ENCODE data around the gene MACROD2. TPM values are rescaled to one million over a fixed set of nuclear protein-coding genes. Genes with fewer than 3 reads are reported as not detected.

The MACROD2 gene
- total and polyA plus RNA-seq, 2 of the 4 experiments (the other 2 are of a cell fraction), result not detected

- Histone ChIP-seq H3K27ac (ENCODE audit: insufficient read depth, low read length) (no peak overlapping the region), H3K27me3 (ENCODE audit: control insufficient read depth, insufficient read depth, low read length) (no peaks in the 10 kb centered on the region), H4K91ac (ENCODE audit: insufficient read depth, low read depth, low read length) (no peak overlapping the region), H3K4me2 (ENCODE audit: low read depth, low read length) (no peak overlapping the region), H3K56ac (ENCODE audit: extremely low read depth, insufficient read depth, low read length) (no peak overlapping the region), H2BK15ac (ENCODE audit: low read depth, low read length) (no peak overlapping the region), H3K79me1 (ENCODE audit: low read depth in 1 of 2, low read length in 2 of 2) (no peaks in the 10 kb centered on the region), H3K4me3 (ENCODE audit: insufficient read depth, low read depth, low read length) (no peak overlapping the region), H3K9me1 (ENCODE audit: insufficient read depth, low read length) (no peaks in the 10 kb centered on the region), H3K18ac (ENCODE audit: low read depth, low read length) (no peak overlapping the region), H2BK120ac (ENCODE audit: low read depth, low read length) (no peak overlapping the region), H3K14ac (replicated peaks; ENCODE audit: low read depth, low read length) (no peak overlapping the region), H2BK20ac (ENCODE audit: low read depth, low read length) (no peak overlapping the region), H2AFZ (replicated peaks; ENCODE audit: low read length, poor library complexity) (no peak overlapping the region), H4K5ac (ENCODE audit: low read depth, low read length) (no peak overlapping the region), H3K4ac (ENCODE audit: low read depth, low read length) (no peak overlapping the region), H2BK5ac (ENCODE audit: low read depth, low read length, poor library complexity, severe bottlenecking) (no peak overlapping the region), H3K4me1 (ENCODE audit: control insufficient read depth, insufficient read depth, low read length) (peaks cover 2% of the 10 kb centered on the region; the same call in 1 of the 2 replicates), H3K36me3 (ENCODE audit: control insufficient read depth, insufficient read depth, low read length) (no peaks in the 10 kb centered on the region), H2AK5ac (ENCODE audit: low read depth, low read length) (no peak overlapping the region), H2AK9ac (replicated peaks; ENCODE audit: low read depth, low read length, poor library complexity) (no peak overlapping the region), H3K23ac (ENCODE audit: low read depth, low read length) (no peak overlapping the region), H3K9me3 (ENCODE audit: control insufficient read depth, insufficient read depth, low read length) (peaks cover 2% of the 10 kb centered on the region), H4K8ac (ENCODE audit: low read depth in 2 of 2, low read length in 2 of 2) (no peak overlapping the region), H4K20me1 (ENCODE audit: insufficient read depth, low read length) (no peaks in the 10 kb centered on the region), H3K9ac (ENCODE audit: low read depth, low read length) (no peak overlapping the region)
- ATAC-seq (ENCODE audit: low read depth), result no peak
- intact Hi-C loops (cut with micrococcal nuclease) (no loop called here), in situ Hi-C loops (cut with MboI; ENCODE audit: low sequenced_read_pairs) (no loop called here), dilution Hi-C loops (cut with HindIII; ENCODE audit: low sequenced_read_pairs, unreplicated experiment) (no loop called here)
- no CpG with 5 or more reads among the region's 1 CpG for WGBS, 2 experiments (ENCODE audit: extremely low coverage in 2 of 2, insufficient read length in 1 of 2)
- DNase-seq, result no peak
- TF ChIP-seq ELK1 (IDR thresholded peaks at IDR 0.05; ENCODE audit: borderline replicate concordance, low read depth, low read length) (no peak), CEBPB (IDR thresholded peaks at IDR 0.05; ENCODE audit: low read depth, low read length) (no peak), FOS (IDR thresholded peaks at IDR 0.05; ENCODE audit: low read depth, low read length) (no peak), MAZ (IDR thresholded peaks at IDR 0.05; ENCODE audit: borderline replicate concordance, low read depth, low read length) (no peak), CTCF (conservative IDR thresholded peaks at IDR 0.05; ENCODE audit: low read depth, low read length) (no peak), POLR2A (IDR thresholded peaks at IDR 0.05; ENCODE audit: low read depth, low read length) (no peak), USF2 (IDR thresholded peaks at IDR 0.05; ENCODE audit: low read depth, low read length) (no peak), RCOR1 (IDR thresholded peaks at IDR 0.05; ENCODE audit: insufficient replicate concordance, low read length) (no peak), CHD1 (IDR thresholded peaks at IDR 0.05; ENCODE audit: low read depth, low read length) (no peak), RFX5 (IDR thresholded peaks at IDR 0.05; ENCODE audit: low read depth, low read length) (no peak), MXI1 (IDR thresholded peaks at IDR 0.05; ENCODE audit: borderline replicate concordance, low read depth, low read length) (no peak), SMC3 (IDR thresholded peaks at IDR 0.05; ENCODE audit: low read depth, low read length) (no peak), BHLHE40 (IDR thresholded peaks at IDR 0.05; ENCODE audit: low read depth, low read length) (no peak), RAD21 (IDR thresholded peaks at IDR 0.05; ENCODE audit: low read length) (no peak)
- ChIA-PET CTCF (interaction anchor here (1.1 kb wide), 1 partner anchor 9 kb away, joined by 4 read pairs; no protein-coding TSS in a partner anchor), POLR2A (ENCODE audit: unreplicated experiment) (no interaction called here)
- BruUV-seq (replicated peaks), result no TSS peak
Observed at GRCh38 chr20:15742627-15743026, 1747.3 kb downstream of the MACROD2 start.

Data from IMR-90 (cell line).